ENCODE results near the gene SLC35E3. TPM values are rescaled to one million over a fixed set of nuclear protein-coding genes. Genes with fewer than 3 reads are reported as not detected.
"Not testable (repeated sequence)": the region's sequence is repeated elsewhere in the genome, so short reads cannot be mapped to it uniquely, and the experiment has no call there.

Gene SLC35E3
- total RNA-seq, 5 donors from 2014 or later (not counting 1 experiment from before 2014, with no cell fraction given): 6.4 to 10.8 (median 9.7) TPM

DNA sequence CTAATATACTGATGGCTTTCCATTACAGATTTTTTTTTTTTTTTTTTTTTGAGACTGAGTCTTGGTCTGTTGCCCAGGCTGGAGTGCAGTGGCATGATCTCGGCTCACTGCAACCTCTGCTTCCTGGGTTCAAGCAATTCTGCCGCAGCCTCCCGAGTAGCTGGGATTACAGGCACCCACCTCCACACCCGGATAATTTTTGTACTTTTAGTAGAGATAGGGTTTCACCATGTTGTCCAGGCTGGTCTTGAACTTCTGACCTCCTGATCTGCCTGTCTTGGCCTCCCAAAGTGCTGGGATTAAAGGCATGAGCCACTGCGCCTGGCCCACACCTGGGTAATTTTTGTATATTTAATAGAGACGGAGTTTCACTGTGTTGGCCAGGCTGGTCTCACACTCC, 65.6 kb downstream of the SLC35E3 start:
- Mint-ChIP-seq H3K27ac (peak overlapping the region in 1 of 2 donors; percentile 52), H3K4me1 (peaks cover 56 to 63% (median 63%) of the 10 kb centered on the region in 3 donors), H3K36me3 (peaks cover 34% of the 10 kb centered on the region)
- H3K9me3 Mint-ChIP-seq; DNase-seq; H3K27me3 ChIP-seq (replicated peaks in 1 of 2; ENCODE audit: control insufficient read depth in 2 of 2, extremely low read depth in 1 of 2, insufficient read depth in 2 of 2, low read length in 1 of 2); H3K27me3 Mint-ChIP-seq; H3K9me3 ChIP-seq; H3K27ac ChIP-seq (ENCODE audit: low read length); H3K4me3 Mint-ChIP-seq; H3K4me3 ChIP-seq (ENCODE audit: control insufficient read depth in 1 of 2, extremely low read depth in 1 of 2, low read length in 1 of 2); ATAC-seq (replicated peaks in 1 of 4); CTCF ChIA-PET: not testable (repeated sequence)
- 100% methylated on average over 1 of the region's 6 CpGs for WGBS (ENCODE audit: insufficient coverage)
- H3K4me1 ChIP-seq (ENCODE audit: control insufficient read depth in 1 of 2, extremely low read depth in 1 of 2, insufficient read depth in 2 of 2, low read length in 2 of 2): peaks cover 5 to 22% of the 10 kb centered on the region in 2 experiments
- H3K36me3 ChIP-seq (ENCODE audit: control insufficient read depth in 2 of 2, extremely low read depth in 1 of 2, insufficient read depth in 1 of 2, low read length in 1 of 2): peaks cover 5 to 44% of the 10 kb centered on the region in 2 donors
- POLR2A ChIA-PET: interaction anchor here in 1 of 2 donors (0.7 to 1.2 kb wide), 2 partner anchors 65 to 330 kb away, joined by 7 to 11 read pairs; partner anchors contain the start of gene SLC35E3

- peaks cover 5 to 51% of the 10 kb centered on the region in 2 donors for H3K36me3 ChIP-seq (ENCODE audit: control insufficient read depth in 2 of 2, extremely low read depth in 1 of 2, insufficient read depth in 1 of 2, low read length in 1 of 2)
- H3K9me3 Mint-ChIP-seq: no peaks in the 10 kb centered on the region
- no peak for ATAC-seq (replicated peaks in 1 of 4)
- no peak overlapping the region for H3K27ac ChIP-seq (ENCODE audit: low read length)
- H3K27me3 ChIP-seq (replicated peaks in 1 of 2; ENCODE audit: control insufficient read depth in 2 of 2, extremely low read depth in 1 of 2, insufficient read depth in 2 of 2, low read length in 1 of 2): no peaks in the 10 kb centered on the region
- no peak overlapping the region for H3K4me3 ChIP-seq (ENCODE audit: control insufficient read depth in 1 of 2, extremely low read depth in 1 of 2, low read length in 1 of 2)
- H3K9me3 ChIP-seq: no peaks in the 10 kb centered on the region
- 83% methylated on average over 1 of the region's 1 CpG for WGBS (ENCODE audit: insufficient coverage)
- no peak for DNase-seq
- no peaks in the 10 kb centered on the region for H3K27me3 Mint-ChIP-seq
- H3K27ac Mint-ChIP-seq: peak overlapping the region; percentile 36 to 69
- peaks cover 5 to 16% of the 10 kb centered on the region in 2 experiments for H3K4me1 ChIP-seq (ENCODE audit: control insufficient read depth in 1 of 2, extremely low read depth in 1 of 2, insufficient read depth in 2 of 2, low read length in 2 of 2)
- ChIA-PET CTCF (interaction anchor here (0.6 to 1.8 kb wide), 5 partner anchors 17 to 1449 kb away, joined by 3 to 10 read pairs (median 5); no protein-coding TSS in a partner anchor), POLR2A (interaction anchor here (0.5 to 1.2 kb wide), 4 partner anchors 12 to 461 kb away, joined by 3 to 11 read pairs (median 4); partner anchors contain the start of gene SLC35E3 (in 1 of the 2))
- peaks cover 50 to 57% (median 52%) of the 10 kb centered on the region in 3 donors for H3K4me1 Mint-ChIP-seq
- no peak overlapping the region for H3K4me3 Mint-ChIP-seq
- peaks cover 41% of the 10 kb centered on the region for H3K36me3 Mint-ChIP-seq
These were observed 66.7 kb downstream of the SLC35E3 start for GRCh38 chr12:68812553-68813241.

- POLR2A ChIA-PET: interaction anchor here (0.5 to 1.0 kb wide), 5 partner anchors 11 to 461 kb away, joined by 3 to 5 read pairs (median 4); no protein-coding TSS in a partner anchor
These were observed 67.2 kb downstream of the SLC35E3 start for GRCh38 chr12:68813242-68813593.

DNA sequence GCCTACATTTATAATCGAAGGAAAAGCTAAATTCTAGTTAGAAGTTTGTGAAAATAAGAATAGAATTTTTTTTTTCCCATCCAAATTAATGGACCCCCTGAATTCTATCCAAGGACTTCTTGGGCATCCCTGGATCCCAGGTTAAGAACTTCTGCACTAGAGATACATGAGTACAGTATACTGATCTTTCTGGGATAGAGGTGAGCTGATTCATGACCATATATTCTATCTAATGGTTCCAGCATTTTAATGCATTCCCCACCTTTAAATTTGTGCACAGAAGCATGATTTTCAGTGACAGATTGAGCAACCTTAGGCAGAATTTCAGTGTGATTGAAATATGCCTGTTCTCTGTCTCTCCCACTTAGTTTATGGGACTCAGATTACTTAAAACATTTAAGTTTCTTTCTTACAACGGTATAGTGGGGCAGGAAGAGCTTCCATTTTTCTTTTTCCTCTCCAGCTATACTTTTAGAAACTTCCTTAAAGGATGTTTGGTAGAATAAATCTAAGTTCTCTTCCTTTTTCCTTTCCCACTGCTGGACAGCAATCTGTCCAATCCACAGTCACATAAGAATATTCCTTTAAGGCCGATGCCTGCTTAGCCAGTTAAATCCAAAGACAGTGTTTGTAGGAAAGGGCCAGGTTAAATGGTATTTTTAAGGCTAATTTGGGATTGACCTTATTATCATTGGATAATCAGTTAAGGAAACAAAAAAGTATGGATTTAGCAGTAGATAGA, 68.7 kb downstream of the SLC35E3 start:
- H3K4me3 Mint-ChIP-seq: no peak overlapping the region

More at GRCh38 chr12:68813242-68813593, 67.2 kb downstream of the SLC35E3 start:
- H3K4me3 ChIP-seq (ENCODE audit: control insufficient read depth in 1 of 2, extremely low read depth in 1 of 2, low read length in 1 of 2): no peak overlapping the region
- no peaks in the 10 kb centered on the region for H3K9me3 ChIP-seq
- H3K27me3 Mint-ChIP-seq: no peaks in the 10 kb centered on the region
- peaks cover 41% of the 10 kb centered on the region for H3K36me3 Mint-ChIP-seq
- peaks cover 5 to 54% of the 10 kb centered on the region in 2 donors for H3K36me3 ChIP-seq (ENCODE audit: control insufficient read depth in 2 of 2, extremely low read depth in 1 of 2, insufficient read depth in 1 of 2, low read length in 1 of 2)
- H3K4me1 Mint-ChIP-seq: peaks cover 50 to 57% (median 52%) of the 10 kb centered on the region in 3 donors
- DNase-seq (no peak), ATAC-seq (replicated peaks in 1 of 4) (no peak)
- CTCF ChIA-PET: interaction anchor here (0.6 to 1.8 kb wide), 5 partner anchors 16 to 1449 kb away, joined by 3 to 10 read pairs (median 5); no protein-coding TSS in a partner anchor
- peaks cover 5 to 16% of the 10 kb centered on the region in 2 experiments for H3K4me1 ChIP-seq (ENCODE audit: control insufficient read depth in 1 of 2, extremely low read depth in 1 of 2, insufficient read depth in 2 of 2, low read length in 2 of 2)
- WGBS (ENCODE audit: insufficient coverage): no CpG with 5 or more reads among the region's 2 CpGs
- no peak overlapping the region for H3K27ac ChIP-seq (ENCODE audit: low read length)
- no peaks in the 10 kb centered on the region for H3K27me3 ChIP-seq (replicated peaks in 1 of 2; ENCODE audit: control insufficient read depth in 2 of 2, extremely low read depth in 1 of 2, insufficient read depth in 2 of 2, low read length in 1 of 2)
- no peak overlapping the region for H3K4me3 Mint-ChIP-seq
- peak overlapping the region; percentile 36 to 69 for H3K27ac Mint-ChIP-seq
- no peaks in the 10 kb centered on the region for H3K9me3 Mint-ChIP-seq

GRCh38 chr12:68815232-68815927, 69.4 kb downstream of the SLC35E3 start:
- H3K4me1 ChIP-seq (ENCODE audit: control insufficient read depth in 1 of 2, extremely low read depth in 1 of 2, insufficient read depth in 2 of 2, low read length in 2 of 2): peaks cover 5 to 10% of the 10 kb centered on the region in 2 experiments
- Mint-ChIP-seq H3K9me3 (no peaks in the 10 kb centered on the region), H3K27me3 (no peaks in the 10 kb centered on the region), H3K4me1 (peaks cover 48 to 59% (median 50%) of the 10 kb centered on the region in 3 donors), H3K4me3 (no peak overlapping the region), H3K27ac (peak overlapping the region in 1 of 2 donors; percentile 33), H3K36me3 (peaks cover 43% of the 10 kb centered on the region)
- WGBS (ENCODE audit: insufficient coverage): 80% methylated on average over 2 of the region's 5 CpGs
- peak overlapping the region; percentile 16 for H3K27ac ChIP-seq (ENCODE audit: low read length)
- DNase-seq (no peak), ATAC-seq (replicated peaks in 1 of 4) (no peak)
- H3K9me3 ChIP-seq: no peaks in the 10 kb centered on the region
- ChIA-PET CTCF (interaction anchor here (0.6 to 3.4 kb wide), 5 partner anchors 15 to 1465 kb away, joined by 4 to 12 read pairs (median 4); no protein-coding TSS in a partner anchor), POLR2A (interaction anchor here (0.5 to 0.7 kb wide), 5 partner anchors 9 to 1515 kb away, joined by 3 to 10 read pairs (median 5); no protein-coding TSS in a partner anchor)
- H3K4me3 ChIP-seq (ENCODE audit: control insufficient read depth in 1 of 2, extremely low read depth in 1 of 2, low read length in 1 of 2): no peak overlapping the region
- peaks cover 5 to 61% of the 10 kb centered on the region in 2 donors for H3K36me3 ChIP-seq (ENCODE audit: control insufficient read depth in 2 of 2, extremely low read depth in 1 of 2, insufficient read depth in 1 of 2, low read length in 1 of 2)
- no peaks in the 10 kb centered on the region for H3K27me3 ChIP-seq (replicated peaks in 1 of 2; ENCODE audit: control insufficient read depth in 2 of 2, extremely low read depth in 1 of 2, insufficient read depth in 2 of 2, low read length in 1 of 2)

More for the DNA sequence above, 68.7 kb downstream of the SLC35E3 start:
- CTCF ChIA-PET: interaction anchor here (0.6 to 1.2 kb wide), 2 partner anchors 16 to 1108 kb away, joined by 4 to 6 read pairs; no protein-coding TSS in a partner anchor
- Mint-ChIP-seq H3K36me3 (peaks cover 41% of the 10 kb centered on the region), H3K27me3 (no peaks in the 10 kb centered on the region), H3K27ac (peak overlapping the region in 1 of 2 donors; percentile 33), H3K9me3 (no peaks in the 10 kb centered on the region), H3K4me1 (peaks cover 49 to 58% (median 50%) of the 10 kb centered on the region in 3 donors)
- DNase-seq (no peak), ATAC-seq (replicated peaks in 1 of 4) (no peak)
- no CpG with 5 or more reads among the region's 3 CpGs for WGBS (ENCODE audit: insufficient coverage)
- H3K27ac ChIP-seq (ENCODE audit: low read length): peak overlapping the region; percentile 16
- peaks cover 5 to 61% of the 10 kb centered on the region in 2 donors for H3K36me3 ChIP-seq (ENCODE audit: control insufficient read depth in 2 of 2, extremely low read depth in 1 of 2, insufficient read depth in 1 of 2, low read length in 1 of 2)
- H3K27me3 ChIP-seq (replicated peaks in 1 of 2; ENCODE audit: control insufficient read depth in 2 of 2, extremely low read depth in 1 of 2, insufficient read depth in 2 of 2, low read length in 1 of 2): no peaks in the 10 kb centered on the region
- POLR2A ChIA-PET: interaction anchor here (0.5 to 0.6 kb wide), 3 partner anchors 11 to 375 kb away, joined by 3 read pairs; no protein-coding TSS in a partner anchor
- no peak overlapping the region for H3K4me3 ChIP-seq (ENCODE audit: control insufficient read depth in 1 of 2, extremely low read depth in 1 of 2, low read length in 1 of 2)
- no peaks in the 10 kb centered on the region for H3K9me3 ChIP-seq
- peaks cover 5 to 13% of the 10 kb centered on the region in 2 experiments for H3K4me1 ChIP-seq (ENCODE audit: control insufficient read depth in 1 of 2, extremely low read depth in 1 of 2, insufficient read depth in 2 of 2, low read length in 2 of 2)
